NCI-H1092 (cell line): Measurements from ENCODE around the gene SAE1.
"Not testable (repeated sequence)": the region's sequence is repeated elsewhere in the genome, so short reads cannot be mapped to it uniquely, and the experiment has no call there.

Source experiments
- DNase-seq: peaks from one replicate; lab custom pipeline; 2025; lab: John Stamatoyannopoulos, UW

SAE1 gene

GRCh38 chr19:47130120-47130588 is 481 bp upstream of the SAE1 start:
- DNase-seq, result no peak

GRCh38 chr19:47132194-47132852 is 1.7 kb downstream of the SAE1 start:
- DNase-seq, result no peak

- DNase-seq, result no peak
Observed at GRCh38 chr19:47133021-47133471, 2.4 kb downstream of the SAE1 start.

DNA sequence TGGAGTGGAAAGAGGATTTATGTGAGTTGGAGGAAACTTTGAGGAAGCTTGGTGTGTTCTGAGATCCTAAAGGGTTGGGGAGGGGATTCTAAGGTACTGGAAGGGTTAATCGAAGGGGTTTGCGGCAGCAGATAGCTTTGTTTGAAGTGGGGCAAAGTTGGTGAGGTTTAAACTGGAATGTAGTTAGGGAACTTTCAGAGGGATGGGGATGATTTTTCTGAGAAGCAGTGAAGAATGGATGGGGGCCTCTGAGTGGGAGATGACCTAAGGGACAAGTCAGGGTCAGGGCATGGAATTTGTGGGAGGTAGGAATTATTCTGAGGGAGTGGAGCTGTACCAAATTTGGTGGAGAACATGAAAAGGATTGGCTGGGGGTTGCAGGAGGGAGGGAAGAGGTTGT is 3.9 kb downstream of the SAE1 start:
- DNase-seq, result no peak

- DNase-seq, result no peak
Observed at GRCh38 chr19:47135156-47135555, 4.5 kb downstream of the SAE1 start.

- DNase-seq, result not testable (repeated sequence)
Observed at GRCh38 chr19:47141252-47141651, 10.6 kb downstream of the SAE1 start.

DNA sequence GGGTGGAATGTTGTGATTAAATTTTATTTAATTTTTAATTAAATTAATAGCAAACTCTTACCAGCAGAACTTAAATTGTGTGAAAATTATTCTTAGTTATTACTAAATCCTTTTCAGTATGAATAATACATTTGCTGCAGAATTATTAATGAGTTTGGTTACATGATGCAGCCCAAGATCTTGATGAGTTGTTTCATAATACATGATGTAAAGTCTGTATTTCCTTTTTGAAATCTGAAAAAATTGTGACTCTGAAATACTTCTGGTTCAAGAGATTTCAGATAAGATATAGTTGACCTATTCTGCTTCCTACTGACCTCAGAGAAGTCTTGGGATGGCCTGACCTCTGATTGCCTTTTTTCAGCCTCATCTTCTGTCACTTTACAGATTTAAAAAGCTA is 11.1 kb downstream of the SAE1 start:
- no peak for DNase-seq

- DNase-seq, result no peak
Observed at GRCh38 chr19:47142779-47143178, 12.1 kb downstream of the SAE1 start.

- no peak for DNase-seq
Observed at GRCh38 chr19:47143322-47144073, 12.9 kb downstream of the SAE1 start.

- no peak for DNase-seq
Observed at GRCh38 chr19:47144630-47145029, 14.0 kb downstream of the SAE1 start.

DNA sequence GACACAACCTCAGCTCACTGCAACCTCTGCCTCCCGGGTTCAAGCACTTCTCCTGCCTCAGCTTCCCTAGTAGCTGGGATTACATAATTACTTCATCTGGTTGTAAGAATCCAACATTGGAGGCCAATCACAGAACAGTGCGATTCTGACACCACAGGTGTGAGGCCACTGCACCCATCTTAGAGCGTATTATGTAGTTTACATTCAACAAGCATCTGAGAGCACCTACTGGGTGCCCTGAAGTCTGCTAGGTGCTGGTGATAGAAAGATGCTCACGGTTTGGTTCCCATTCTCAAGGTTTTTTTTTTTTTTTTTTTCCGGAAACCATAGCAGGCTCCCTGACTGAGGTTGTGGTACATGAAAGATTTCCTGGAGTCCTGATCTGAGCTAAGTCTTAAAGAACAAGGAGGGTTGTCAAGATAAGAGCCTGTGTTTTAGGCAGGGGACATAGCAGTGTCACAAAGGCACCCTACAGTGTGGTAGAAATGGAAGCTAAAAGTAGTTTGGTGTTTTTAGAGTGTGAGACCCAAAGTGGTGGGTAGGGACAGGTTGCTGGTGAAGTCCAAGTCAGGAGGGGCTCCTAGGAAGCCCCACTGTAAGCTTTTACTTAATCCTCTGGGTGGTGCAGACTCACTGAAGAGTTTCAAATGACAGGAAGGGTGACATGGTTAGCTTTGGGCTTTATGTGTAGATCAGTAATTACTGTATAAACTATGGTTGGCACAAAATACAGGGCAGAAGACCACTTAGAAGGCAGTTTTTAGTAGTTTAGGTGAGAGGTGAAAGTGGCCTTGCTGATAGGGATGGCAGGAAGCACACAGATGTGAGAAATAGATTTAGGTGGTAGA is 15.2 kb downstream of the SAE1 start:
- no peak for DNase-seq

DNA sequence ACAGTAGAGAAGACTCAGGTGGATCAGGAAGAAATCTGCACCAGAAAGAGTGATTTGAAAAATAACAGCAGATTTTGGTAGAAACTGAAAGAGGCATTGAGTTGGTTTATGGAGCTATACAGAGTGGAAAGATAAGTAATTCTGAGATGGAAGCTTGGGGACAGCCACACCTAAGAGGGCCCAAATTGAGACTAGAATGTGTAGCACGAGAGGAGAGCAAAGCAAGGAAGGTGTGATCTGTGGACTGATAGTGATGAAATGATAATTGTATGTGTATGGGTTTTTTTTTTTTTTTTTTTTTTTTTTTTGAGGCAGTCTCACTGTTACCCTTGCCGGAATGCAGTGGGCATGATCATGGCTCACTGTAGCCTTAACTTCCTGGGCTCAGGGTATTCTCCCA is 16.3 kb downstream of the SAE1 start:
- DNase-seq, result no peak

DNA sequence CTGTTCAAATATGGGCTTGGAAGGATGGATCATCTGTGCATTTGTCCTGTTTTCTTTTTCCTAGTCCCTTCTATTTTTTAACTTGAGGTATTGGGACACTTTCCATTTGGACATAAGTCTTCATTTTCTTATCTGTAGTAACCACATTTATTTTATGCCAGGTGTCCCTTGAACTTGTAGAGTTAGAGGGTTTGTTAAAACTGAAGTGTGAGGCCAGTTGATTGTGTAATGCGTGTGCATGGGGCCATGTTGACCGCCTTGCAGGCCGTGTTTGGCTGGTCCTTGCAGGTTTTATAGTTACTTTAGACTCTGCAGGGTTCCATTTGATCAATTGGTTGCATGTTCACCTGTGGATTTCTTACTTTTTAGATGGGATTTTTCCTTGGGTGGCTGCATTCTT is 21.0 kb downstream of the SAE1 start:
- no peak for DNase-seq

DNA sequence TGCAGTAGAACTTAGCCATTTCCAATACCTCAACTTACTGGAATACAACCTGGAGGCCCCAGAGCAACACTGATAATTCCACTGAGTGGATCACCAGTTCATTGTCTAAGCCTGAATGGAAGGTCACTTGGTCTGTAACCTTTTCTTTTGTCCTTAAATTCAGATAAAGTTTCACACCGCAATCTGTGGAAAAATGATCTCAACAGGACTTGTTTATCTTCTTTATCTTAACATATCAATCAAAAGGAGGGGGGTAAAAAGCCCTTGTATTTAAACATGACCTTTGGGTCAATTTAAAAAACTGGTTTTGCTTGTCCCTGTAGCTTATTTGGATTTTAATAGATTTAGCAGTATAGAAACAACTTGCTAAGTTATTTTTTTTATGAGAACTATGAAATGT is 21.6 kb downstream of the SAE1 start:
- DNase-seq, result no peak

GRCh38 chr19:47152632-47153031 is 22.0 kb downstream of the SAE1 start:
- no peak for DNase-seq

GRCh38 chr19:47153266-47153665 is 22.6 kb downstream of the SAE1 start:
- no peak for DNase-seq

GRCh38 chr19:47155148-47155547 is 24.5 kb downstream of the SAE1 start:
- no peak for DNase-seq

DNA sequence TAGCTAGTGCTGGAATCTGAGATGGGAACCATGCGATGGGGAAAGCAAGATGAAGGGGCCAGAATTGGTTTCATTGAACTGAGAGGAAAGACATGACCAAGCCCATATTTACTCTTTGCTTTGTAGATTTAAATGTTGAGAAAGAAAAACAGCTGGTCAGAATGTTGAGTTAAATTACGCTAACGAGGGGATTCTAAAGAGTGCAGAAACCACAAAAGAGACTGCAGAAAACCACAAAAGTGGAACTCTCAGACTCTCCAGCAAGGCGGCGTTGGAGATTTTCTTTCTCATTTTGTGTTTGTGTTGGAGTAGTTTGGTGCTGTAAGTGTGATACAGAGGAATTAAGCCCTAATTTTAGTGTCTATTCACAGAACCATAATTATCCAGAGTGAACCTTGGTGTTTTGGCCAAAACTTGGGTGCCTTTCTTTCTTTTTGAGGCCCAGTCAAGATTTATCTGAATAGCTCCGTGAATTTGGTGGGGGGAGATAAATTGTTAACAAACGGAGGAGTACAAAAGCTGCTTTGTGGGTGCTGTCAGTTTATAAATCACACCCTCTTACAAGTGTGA is 26.3 kb downstream of the SAE1 start:
- DNase-seq, result no peak

- DNase-seq, result no peak
Observed at GRCh38 chr19:47157431-47158321, 27.0 kb downstream of the SAE1 start.

- no peak for DNase-seq
Observed at GRCh38 chr19:47158367-47158791, 27.7 kb downstream of the SAE1 start.

DNA sequence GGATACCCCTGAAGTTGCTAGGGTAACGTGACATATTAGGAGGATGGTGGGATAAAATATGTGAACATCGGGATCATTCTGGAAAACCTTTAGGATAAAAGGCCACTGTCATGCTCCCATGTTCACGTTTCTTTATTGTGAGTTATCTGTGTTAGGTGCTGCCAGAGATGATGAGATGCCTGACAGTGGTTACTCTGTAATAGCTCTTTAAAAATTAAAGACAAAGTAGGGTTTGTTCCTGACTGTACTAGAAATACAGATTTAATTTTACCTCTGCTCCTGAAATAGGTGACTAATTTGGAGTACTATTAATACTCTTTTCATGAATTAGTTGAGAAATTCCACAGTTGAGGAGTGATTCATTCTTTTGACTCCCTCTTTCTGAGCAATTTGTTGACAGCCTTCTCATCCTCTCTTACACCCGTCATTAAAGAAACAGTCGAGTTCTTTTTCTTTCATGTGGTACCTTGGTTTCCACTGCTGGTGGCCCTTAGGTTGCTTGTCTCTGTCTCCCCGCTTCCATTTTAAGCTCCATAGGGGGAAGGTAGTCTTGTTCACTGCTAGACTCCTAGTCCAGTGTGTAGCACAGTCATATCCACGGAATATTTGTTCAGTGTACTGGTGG is 28.4 kb downstream of the SAE1 start:
- no peak for DNase-seq
